K562 (cell line): Measurements from ENCODE around the gene ROPN1B. TPM values are rescaled to one million over a fixed set of nuclear protein-coding genes. Genes with fewer than 3 reads are reported as not detected.

Experiments
- ATAC-seq: fragments of 200-7000 bp; cut with Tn5 transposase; 3 replicates; pipeline ENCODE4 v1.9.1; 2020; ENCODE audit warnings: moderate library complexity
- BruUV-seq: library from RNA; stranded (reverse); fragments of 400-500 nt; replicated peaks from 2 replicates; lab custom pipeline; 2021; lab: Mats Ljungman, UMichigan
- CTCF ChIA-PET: fragments of 300-600 bp; formaldehyde crosslinking; extraction: SDS; loops from one replicate; lab custom pipeline; 2021; ENCODE audit warnings: low intra/inter-chr PET ratio; lab: Yijun Ruan, JAX
- POLR2A ChIA-PET: fragments of 300-600, 350-650 bp; sonication (Branson Sonifier 250); formaldehyde crosslinking; extraction: SDS; loops from one replicate; lab custom pipeline; 2021; ENCODE audit warnings: antibody characterized with exemption, inconsistent platforms; lab: Yijun Ruan, JAX
- DNase-seq, 4 experiments: peaks; one replicate each; pipeline versions ENCODE4 v3.0.0 to v3.0.0-alpha.2; 2011 to 2018; ENCODE audit warnings: low spot score in 3 of 4, mixed read lengths in 3 of 4; ENCODE audit errors: extremely low read depth in 1 of 4
- FAIRE-seq: peaks from 2 replicates; lab custom pipeline; 2011; peaks lifted over from hg19 to GRCh38; lab: Jason Lieb, UNC
- H2AFZ ChIP-seq: 2 replicates; pipeline ENCODE4 v1.6.0; 2011; ENCODE audit warnings: low read depth, low read length, control low read depth, inconsistent platforms
- H3K27ac ChIP-seq: fragments of 200-600 bp; 3 replicates; pipeline ENCODE4 v1.8.0; 2011; ENCODE audit warnings: low read depth, mild to moderate bottlenecking, control low read depth, inconsistent platforms, low read length, moderate library complexity, mixed read lengths; ENCODE audit errors: extremely low read depth
- H3K27me3 ChIP-seq, 2 experiments: fragments of 300-600 bp in 1 of 2; 2 replicates in 1 of 2; 3 replicates in 1 of 2; pipeline versions ENCODE4 v1.6.0 to v1.8.0; 2011; ENCODE audit warnings: inconsistent platforms in 2 of 2, low read length in 2 of 2, mild to moderate bottlenecking in 1 of 2, mixed read lengths in 1 of 2, moderate library complexity in 1 of 2; ENCODE audit not compliant: control insufficient read depth in 2 of 2, insufficient read depth in 2 of 2
- H3K36me3 ChIP-seq: fragments of 300-600 bp; 3 replicates; pipeline ENCODE4 v1.8.0; 2011; ENCODE audit warnings: mild to moderate bottlenecking, low read length, inconsistent platforms; ENCODE audit not compliant: control insufficient read depth, insufficient read depth
- H3K4me1 ChIP-seq, 2 experiments: fragments of 200-600 bp in 1 of 2; replicated peaks in 1 of 2; 2 replicates in 1 of 2; 3 replicates in 1 of 2; pipeline versions ENCODE4 v1.5.1 to v1.8.0; 2011; ENCODE audit warnings: inconsistent platforms in 2 of 2, low read length in 2 of 2, mild to moderate bottlenecking in 1 of 2, mixed read lengths in 1 of 2, moderate library complexity in 1 of 2; ENCODE audit not compliant: control insufficient read depth in 2 of 2, insufficient read depth in 2 of 2
- H3K4me2 ChIP-seq: 2 replicates; pipeline ENCODE4 v1.6.1; 2011; ENCODE audit warnings: low read length, control low read depth, inconsistent platforms, mixed read lengths; ENCODE audit not compliant: insufficient read depth
- H3K4me3 ChIP-seq: fragments of 200-600 bp; sonication (generic), shearing (Covaris generic); 2 replicates; pipeline ENCODE4 v1.5.1; 2016; ENCODE audit warnings: control low read depth, inconsistent platforms
- H3K79me2 ChIP-seq: fragments of 200-600 bp; 3 replicates; pipeline ENCODE4 v1.8.0; 2011; ENCODE audit warnings: low read length, inconsistent platforms; ENCODE audit not compliant: control insufficient read depth, insufficient read depth
- H3K9ac ChIP-seq, 2 experiments: 2 replicates each; pipeline versions ENCODE4 v1.6.0 to v1.6.1; 2011; ENCODE audit warnings: low read depth in 2 of 2, low read length in 2 of 2, control low read depth in 1 of 2, inconsistent platforms in 1 of 2, mild to moderate bottlenecking in 1 of 2, mixed read lengths in 1 of 2; ENCODE audit not compliant: insufficient read depth in 1 of 2
- H3K9me1 ChIP-seq: one replicate; pipeline ENCODE4 v1.6.0; 2011; ENCODE audit warnings: inconsistent platforms, mild to moderate bottlenecking, low read length, moderate library complexity; ENCODE audit not compliant: control insufficient read depth, insufficient read depth
- H3K9me3 ChIP-seq: replicated peaks from 2 replicates; pipeline ENCODE4 v1.5.1; 2011; ENCODE audit warnings: low read depth, low read length, inconsistent platforms; ENCODE audit not compliant: control insufficient read depth, insufficient read depth
- H4K20me1 ChIP-seq: replicated peaks from 2 replicates; pipeline ENCODE4 v1.6.1; 2011; ENCODE audit warnings: low read length, inconsistent platforms, mixed read lengths; ENCODE audit not compliant: control insufficient read depth, insufficient read depth
- BRD9 ChIP-seq: fragments of 450-650 bp; IDR thresholded peaks from 2 replicates; pipeline ENCODE4 v1.6.1; 2018; ENCODE audit warnings: low read depth; ENCODE audit not compliant: partially characterized antibody
- DNMT1 ChIP-seq: fragments of 450-650 bp; IDR thresholded peaks from 2 replicates; pipeline ENCODE4 v1.6.1; 2016; ENCODE audit warnings: antibody characterized with exemption, mild to moderate bottlenecking
- GTF2E2 ChIP-seq: fragments of 200-800 bp; sonication (Bioruptor generic); IDR thresholded peaks from 2 replicates; pipeline ENCODE4 v1.6.1; 2016; ENCODE audit warnings: missing genetic modification characterization, missing compliant biosample characterization
- KAT8 ChIP-seq: fragments of 450-650 bp; IDR thresholded peaks from 2 replicates; pipeline ENCODE4 v1.6.1; 2016; ENCODE audit warnings: low read depth, mild to moderate bottlenecking
- MBD1 ChIP-seq: fragments of 250-450 bp; sonication (Bioruptor Pico); IDR thresholded peaks from 2 replicates; pipeline ENCODE4 v1.8.0; 2022; ENCODE audit warnings: inconsistent platforms
- NR1H2 ChIP-seq: sonication (generic); formaldehyde crosslinking; IDR thresholded peaks from 2 replicates; pipeline ENCODE4 v1.4.0; 2020; ENCODE audit warnings: mild to moderate bottlenecking, missing genetic modification reagents
- PCBP2 ChIP-seq: fragments of 200-400 bp; formaldehyde crosslinking; IDR thresholded peaks from 2 replicates; pipeline ENCODE4 v1.6.1; 2018; ENCODE audit warnings: low read length, low read depth, mild to moderate bottlenecking, moderate library complexity; ENCODE audit not compliant: poor library complexity, severe bottlenecking
- TGIF2 ChIP-seq: sonication (generic); formaldehyde crosslinking; IDR thresholded peaks from 2 replicates; pipeline ENCODE4 v1.8.1; 2022; ENCODE audit warnings: mild to moderate bottlenecking, missing genetic modification reagents, moderate library complexity
- XRCC3 ChIP-seq: fragments of 450-650 bp; IDR thresholded peaks from 2 replicates; pipeline ENCODE4 v1.6.1; 2017; ENCODE audit warnings: mild to moderate bottlenecking, moderate library complexity
- ZC3H8 ChIP-seq: fragments of 450-650 bp; IDR thresholded peaks from 2 replicates; pipeline ENCODE4 v1.6.1; 2017
- ZNF133 ChIP-seq: fragments of 250-450 bp; sonication (Bioruptor Pico); IDR thresholded peaks from 2 replicates; pipeline ENCODE4 v1.4.0; 2020; ENCODE audit warnings: mild to moderate bottlenecking
- ZNF23 ChIP-seq: fragments of 250-450 bp; sonication (Bioruptor Pico); IDR thresholded peaks from 2 replicates; pipeline ENCODE4 v1.4.0; 2020; ENCODE audit warnings: mild to moderate bottlenecking
- ZNF274 ChIP-seq: IDR thresholded peaks from 2 replicates; pipeline ENCODE4 v1.6.1; 2011; ENCODE audit warnings: low read depth, mild to moderate bottlenecking, low read length, moderate library complexity, borderline replicate concordance
- ZNF347 ChIP-seq: fragments of 450-650 bp; formaldehyde crosslinking; IDR thresholded peaks from 2 replicates; pipeline ENCODE4 v1.4.0; 2020; ENCODE audit warnings: low read depth, mild to moderate bottlenecking, moderate library complexity
- WGBS: fragments of 100-300 bp; shearing (Covaris generic); methylation state at CpG from one replicate; pipeline ENCODE4 v1.1.6; 2016; ENCODE audit warnings: low coverage, mixed read lengths; ENCODE audit not compliant: insufficient coverage; ENCODE audit errors: missing lambda C conversion rate; 5-methylcytosine and 5-hydroxymethylcytosine counted together
- in situ Hi-C: fragments of 300-500 bp; cut with MboI; formaldehyde crosslinking; loops from 4 replicates; pipeline ENCODE4 v1.15.0; 2018; ENCODE audit warnings: inconsistent platforms, mixed read lengths
- intact Hi-C: fragments of 100-400 bp; cut with micrococcal nuclease; formaldehyde crosslinking; loops from 2 replicates; pipeline ENCODE4 v1.14.2; 2022
- polyA plus RNA-seq, 8 experiments: library from polyadenylated mRNA; depleted of rRNA in 4 of 8; stranded (reverse) in 5 of 8; unstranded in 3 of 8; fragments of >200 nt; fragmentation: Nextera tagmentation in 2 of 8; fragmentation: Illumina TruSeq in 1 of 8; extraction: Ambion mirVana in 2 of 8; extraction: Trizol in 1 of 8; gene quantifications; 2 replicates each; pipeline versions ENCODE4 v1.2.1 to v1.2.3, GENCODE V29; 2011 to 2014; ENCODE audit warnings: inconsistent platforms in 1 of 8, missing spikeins in 1 of 8
- total RNA-seq, 7 experiments: library from RNA; depleted of rRNA in 6 of 7; stranded (reverse); fragments of >200 nt in 6 of 7; fragmentation: Illumina TruSeq in 2 of 7; extraction: Trizol in 2 of 7; gene quantifications; 2 replicates each; pipeline versions ENCODE4 v1.2.1 to v1.2.3, GENCODE V29; 2011 to 2021; ENCODE audit warnings: low replicate concordance in 1 of 7
- TF ChIP-seq, protein P1 (sequence below): fragments of 250-450 bp; sonication (Bioruptor Pico); IDR thresholded peaks from 2 replicates; pipeline ENCODE4 v1.8.0; 2022; ENCODE audit warnings: moderate library complexity, mild to moderate bottlenecking, inconsistent platforms
- TF ChIP-seq, protein P2 (sequence below): fragments of 450-650 bp; IDR thresholded peaks from 2 replicates; pipeline ENCODE4 v1.6.1; 2016; ENCODE audit warnings: low read depth, mild to moderate bottlenecking, moderate library complexity

ROPN1B gene
- total and polyA plus RNA-seq, 9 of the 15 experiments (the other 6 are each of a cell fraction or from before 2014, with no cell fraction given): not detected

- Histone ChIP-seq H3K9me1 (no peaks in the 10 kb centered on the region), H3K9me3 (no peaks in the 10 kb centered on the region), H3K36me3 (no peaks in the 10 kb centered on the region), H3K27ac (no peak overlapping the region), H2AFZ (no peak overlapping the region), H3K79me2 (no peaks in the 10 kb centered on the region), H3K4me1 (no peaks in the 10 kb centered on the region), H3K4me2 (no peak overlapping the region), H3K9ac (no peak overlapping the region), H4K20me1 (no peaks in the 10 kb centered on the region), H3K4me3 (no peak overlapping the region), H3K27me3 (no peaks in the 10 kb centered on the region)
- ChIA-PET CTCF (no interaction called here), POLR2A (no interaction called here)
- intact Hi-C loops: no loop called here
- no peak for FAIRE-seq
- in situ Hi-C loops: no loop called here
- ATAC-seq: no peak
- WGBS: 51% methylated on average over 8 of the region's 9 CpGs
- no peak for TF ChIP-seq TGIF2 (CRISPR knock-in tag)
- no peak for TF ChIP-seq XRCC3
- no peak for TF ChIP-seq NR1H2
- TF ChIP-seq PCBP2: no peak
- TF ChIP-seq ZC3H8: no peak
- no peak for TF ChIP-seq ZNF347 (CRISPR knock-in tag)
- no peak for TF ChIP-seq ZNF133 (CRISPR knock-in tag)
- no peak for TF ChIP-seq ZNF23 (CRISPR knock-in tag)
- no peak for TF ChIP-seq DNMT1
- DNase-seq: no peak
- BruUV-seq: no TSS peak
These were observed 48.4 kb downstream of the ROPN1B start for GRCh38 chr3:126017362-126017761.

GRCh38 chr3:126018545-126018944 lies 49.6 kb downstream of the ROPN1B start:
- Histone ChIP-seq H3K9me1 (no peaks in the 10 kb centered on the region), H3K9me3 (no peaks in the 10 kb centered on the region), H2AFZ (no peak overlapping the region), H3K27ac (no peak overlapping the region), H4K20me1 (no peaks in the 10 kb centered on the region), H3K27me3 (no peaks in the 10 kb centered on the region), H3K79me2 (no peaks in the 10 kb centered on the region), H3K4me3 (no peak overlapping the region), H3K36me3 (no peaks in the 10 kb centered on the region), H3K4me2 (no peak overlapping the region), H3K9ac (no peak overlapping the region), H3K4me1 (no peaks in the 10 kb centered on the region)
- in situ Hi-C loops: no loop called here
- WGBS: 11% methylated on average over 1 of the region's 1 CpG
- POLR2A ChIA-PET: no interaction called here
- ATAC-seq: no peak
- no peak for FAIRE-seq
- DNase-seq: no peak
- BruUV-seq: no TSS peak
- CTCF ChIA-PET: no interaction called here
- intact Hi-C loops: no loop called here
- TF ChIP-seq MBD1 (CRISPR knock-in tag) (no peak), BRD9 (no peak), KAT8 (no peak), ZNF274 (no peak), GTF2E2 (no peak)
- TF ChIP-seq, protein P1, sequence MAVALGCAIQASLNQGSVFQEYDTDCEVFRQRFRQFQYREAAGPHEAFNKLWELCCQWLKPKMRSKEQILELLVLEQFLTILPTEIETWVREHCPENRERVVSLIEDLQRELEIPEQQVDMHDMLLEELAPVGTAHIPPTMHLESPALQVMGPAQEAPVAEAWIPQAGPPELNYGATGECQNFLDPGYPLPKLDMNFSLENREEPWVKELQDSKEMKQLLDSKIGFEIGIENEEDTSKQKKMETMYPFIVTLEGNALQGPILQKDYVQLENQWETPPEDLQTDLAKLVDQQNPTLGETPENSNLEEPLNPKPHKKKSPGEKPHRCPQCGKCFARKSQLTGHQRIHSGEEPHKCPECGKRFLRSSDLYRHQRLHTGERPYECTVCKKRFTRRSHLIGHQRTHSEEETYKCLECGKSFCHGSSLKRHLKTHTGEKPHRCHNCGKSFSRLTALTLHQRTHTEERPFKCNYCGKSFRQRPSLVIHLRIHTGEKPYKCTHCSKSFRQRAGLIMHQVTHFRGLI (CRISPR knock-in tag): no peak
- TF ChIP-seq, protein P2, sequence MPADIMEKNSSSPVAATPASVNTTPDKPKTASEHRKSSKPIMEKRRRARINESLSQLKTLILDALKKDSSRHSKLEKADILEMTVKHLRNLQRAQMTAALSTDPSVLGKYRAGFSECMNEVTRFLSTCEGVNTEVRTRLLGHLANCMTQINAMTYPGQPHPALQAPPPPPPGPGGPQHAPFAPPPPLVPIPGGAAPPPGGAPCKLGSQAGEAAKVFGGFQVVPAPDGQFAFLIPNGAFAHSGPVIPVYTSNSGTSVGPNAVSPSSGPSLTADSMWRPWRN: no peak
